OCI-LY1 (cell line): Measurements from ENCODE around the gene BPIFB3.

Source experiments
- H2AFZ ChIP-seq: fragments of 200-600 bp; sonication (generic), shearing (Covaris generic); 2 replicates; pipeline ENCODE4 v1.6.0; 2014; ENCODE audit warnings: antibody characterized with exemption, mild to moderate bottlenecking, low read length
- H3F3A ChIP-seq: fragments of 200-600 bp; sonication (generic), shearing (Covaris generic); 2 replicates; pipeline ENCODE4 v1.6.0; 2014; ENCODE audit warnings: mild to moderate bottlenecking, antibody characterized with exemption, low read length, moderate library complexity; ENCODE audit not compliant: insufficient read depth
- H3K27ac ChIP-seq: fragments of 200-600 bp; sonication (generic); 2 replicates; pipeline ENCODE4 v1.5.1; 2014; ENCODE audit warnings: low read length, mixed run types, mild to moderate bottlenecking, low read depth; ENCODE audit not compliant: poor library complexity, severe bottlenecking
- H3K27me3 ChIP-seq: fragments of 200-600 bp; sonication (generic); 2 replicates; pipeline ENCODE4 v1.6.0; 2014; ENCODE audit warnings: antibody characterized with exemption, mild to moderate bottlenecking, low read length, moderate library complexity; ENCODE audit not compliant: insufficient read depth
- H3K36me3 ChIP-seq: fragments of 200-600 bp; sonication (generic); 2 replicates; pipeline ENCODE4 v1.6.1; 2014; ENCODE audit warnings: mild to moderate bottlenecking, antibody characterized with exemption, low read length, moderate library complexity, mixed read lengths; ENCODE audit not compliant: insufficient read depth
- H3K4me1 ChIP-seq: fragments of 200-600 bp; sonication (generic); 2 replicates; pipeline ENCODE4 v1.5.1; 2014; ENCODE audit warnings: mild to moderate bottlenecking, low read length, moderate library complexity; ENCODE audit not compliant: insufficient read depth, severe bottlenecking
- H3K4me2 ChIP-seq: fragments of 200-600 bp; sonication (generic), shearing (Covaris generic); 2 replicates; pipeline ENCODE4 v1.6.1; 2014; ENCODE audit warnings: low read length
- H3K4me3 ChIP-seq: fragments of 200-600 bp; sonication (generic); 2 replicates; pipeline ENCODE4 v1.5.1; 2014; ENCODE audit warnings: low read length, low read depth, mild to moderate bottlenecking, mixed read lengths; ENCODE audit not compliant: poor library complexity, severe bottlenecking
- H3K79me2 ChIP-seq: fragments of 200-600 bp; shearing (Covaris generic); 2 replicates; pipeline ENCODE4 v1.6.1; 2016; ENCODE audit warnings: mixed run types, low read length, mixed read lengths; ENCODE audit not compliant: insufficient read depth
- H3K9ac ChIP-seq: fragments of 200-600 bp; sonication (generic), shearing (Covaris generic); 2 replicates; pipeline ENCODE4 v1.6.1; 2014; ENCODE audit warnings: mild to moderate bottlenecking, low read length, mixed read lengths
- H3K9me2 ChIP-seq: fragments of 200-600 bp; sonication (generic), shearing (Covaris generic); 2 replicates; pipeline ENCODE4 v1.6.1; 2014; ENCODE audit warnings: low read depth, mild to moderate bottlenecking, low read length, mixed read lengths
- H3K9me3 ChIP-seq: fragments of 200-600 bp; shearing (Covaris generic); 2 replicates; pipeline ENCODE4 v1.6.1; 2014; ENCODE audit warnings: low read length, mixed read lengths
- H4K20me1 ChIP-seq: fragments of 200-600 bp; sonication (generic), shearing (Covaris generic); 2 replicates; pipeline ENCODE4 v1.6.0; 2016; ENCODE audit warnings: mild to moderate bottlenecking, low read length; ENCODE audit not compliant: insufficient read depth
- CTCF ChIP-seq: fragments of 200-600 bp; sonication (generic), shearing (Covaris generic); IDR thresholded peaks from 2 replicates; pipeline ENCODE4 v1.5.1; 2017; ENCODE audit warnings: mild to moderate bottlenecking, antibody characterized with exemption, low read length, moderate library complexity, mixed read lengths
- EZH2 ChIP-seq: fragments of 200-600 bp; sonication (generic), shearing (Covaris generic); IDR thresholded peaks from 2 replicates; pipeline ENCODE4 v1.8.0; 2017; ENCODE audit warnings: borderline replicate concordance, mixed run types, mild to moderate bottlenecking, antibody characterized with exemption, low read length, moderate library complexity, mixed read lengths

BPIFB3 gene

GRCh38 chr20:33081411-33082154 is 27.9 kb downstream of the BPIFB3 start:
- no peak overlapping the region for H3K4me3 ChIP-seq
- no peak overlapping the region for H3K27ac ChIP-seq
- no peaks in the 10 kb centered on the region for H4K20me1 ChIP-seq
- peaks cover 7% of the 10 kb centered on the region for H3K27me3 ChIP-seq
- no peak overlapping the region for H3K4me2 ChIP-seq
- no peaks in the 10 kb centered on the region for H3K9me3 ChIP-seq
- no peak overlapping the region for H3K9ac ChIP-seq
- TF ChIP-seq EZH2 (no peak), CTCF (no peak)
- H3K36me3 ChIP-seq, result no peaks in the 10 kb centered on the region
- H3K4me1 ChIP-seq, result no peaks in the 10 kb centered on the region
- H2AFZ ChIP-seq, result no peak overlapping the region
- H3F3A ChIP-seq, result no peaks in the 10 kb centered on the region
- no peaks in the 10 kb centered on the region for H3K79me2 ChIP-seq
- H3K9me2 ChIP-seq, result no peaks in the 10 kb centered on the region

GRCh38 chr20:33082546-33082945 is 28.8 kb downstream of the BPIFB3 start:
- Histone ChIP-seq H3K9ac (no peak overlapping the region), H3K36me3 (no peaks in the 10 kb centered on the region), H3K27me3 (peaks cover 7% of the 10 kb centered on the region), H3K9me3 (no peaks in the 10 kb centered on the region), H3K4me2 (no peak overlapping the region), H4K20me1 (no peaks in the 10 kb centered on the region), H3K4me3 (no peak overlapping the region), H3F3A (no peaks in the 10 kb centered on the region), H3K27ac (no peak overlapping the region), H3K4me1 (no peaks in the 10 kb centered on the region), H2AFZ (no peak overlapping the region), H3K79me2 (no peaks in the 10 kb centered on the region), H3K9me2 (no peaks in the 10 kb centered on the region)
- TF ChIP-seq CTCF (no peak), EZH2 (no peak)

GRCh38 chr20:33083544-33084340 is 30.0 kb downstream of the BPIFB3 start:
- Histone ChIP-seq H3K4me1 (no peaks in the 10 kb centered on the region), H3K27ac (no peak overlapping the region), H3K36me3 (no peaks in the 10 kb centered on the region), H3K4me2 (no peak overlapping the region), H3K4me3 (no peak overlapping the region), H3K9ac (no peak overlapping the region), H4K20me1 (no peaks in the 10 kb centered on the region), H3K9me3 (no peaks in the 10 kb centered on the region), H3F3A (no peaks in the 10 kb centered on the region), H3K27me3 (0 out of 2 replicates have a peak, but pooled peaks cover under 1% of the 10 kb centered on the region), H2AFZ (no peak overlapping the region), H3K9me2 (no peaks in the 10 kb centered on the region), H3K79me2 (no peaks in the 10 kb centered on the region)
- TF ChIP-seq EZH2, result no peak
- TF ChIP-seq CTCF, result no peak
